Measurements from ENCODE around the gene EPS8L3.

The EPS8L3 gene

GRCh38 chr1:109728870-109729269, 34.9 kb downstream of the EPS8L3 start:
- no peak for DNase-seq (ENCODE audit: low spot score)
- TF ChIP-seq CTCF (IDR thresholded peaks at IDR 0.05; ENCODE audit: extremely low read depth, missing control alignments) = no peak

- no peak for DNase-seq (ENCODE audit: low spot score)
- no peak for TF ChIP-seq CTCF (IDR thresholded peaks at IDR 0.05; ENCODE audit: extremely low read depth, missing control alignments)
Measured at GRCh38 chr1:109726728-109727373, 36.9 kb downstream of the EPS8L3 start.

GRCh38 chr1:109726007-109726406, 37.7 kb downstream of the EPS8L3 start:
- TF ChIP-seq CTCF (IDR thresholded peaks at IDR 0.05; ENCODE audit: extremely low read depth, missing control alignments) = no peak
- no peak for DNase-seq (ENCODE audit: low spot score)

GRCh38 chr1:109725510-109725909, 38.2 kb downstream of the EPS8L3 start:
- TF ChIP-seq CTCF (IDR thresholded peaks at IDR 0.05; ENCODE audit: extremely low read depth, missing control alignments) = no peak

GRCh38 chr1:109724933-109725332, 38.8 kb downstream of the EPS8L3 start:
- no peak for DNase-seq (ENCODE audit: low spot score)
- no peak for TF ChIP-seq CTCF (IDR thresholded peaks at IDR 0.05; ENCODE audit: extremely low read depth, missing control alignments)

More at GRCh38 chr1:109725510-109725909, 38.2 kb downstream of the EPS8L3 start:
- DNase-seq (ENCODE audit: low spot score) = no peak

GRCh38 chr1:109722908-109723691, 40.6 kb downstream of the EPS8L3 start:
- TF ChIP-seq CTCF (IDR thresholded peaks at IDR 0.05; ENCODE audit: extremely low read depth, missing control alignments) = no peak

GRCh38 chr1:109721971-109722370, 41.8 kb downstream of the EPS8L3 start:
- no peak for DNase-seq (ENCODE audit: low spot score)

More at GRCh38 chr1:109722908-109723691, 40.6 kb downstream of the EPS8L3 start:
- no peak for DNase-seq (ENCODE audit: low spot score)

More at GRCh38 chr1:109721971-109722370, 41.8 kb downstream of the EPS8L3 start:
- no peak for TF ChIP-seq CTCF (IDR thresholded peaks at IDR 0.05; ENCODE audit: extremely low read depth, missing control alignments)
